ENCODE data around the gene COG8. TPM values are rescaled to one million over a fixed set of nuclear protein-coding genes. Genes with fewer than 3 reads are reported as not detected.

Gene COG8
- total RNA-seq, 1 donor from 2014 or later: 48.7 TPM

DNA sequence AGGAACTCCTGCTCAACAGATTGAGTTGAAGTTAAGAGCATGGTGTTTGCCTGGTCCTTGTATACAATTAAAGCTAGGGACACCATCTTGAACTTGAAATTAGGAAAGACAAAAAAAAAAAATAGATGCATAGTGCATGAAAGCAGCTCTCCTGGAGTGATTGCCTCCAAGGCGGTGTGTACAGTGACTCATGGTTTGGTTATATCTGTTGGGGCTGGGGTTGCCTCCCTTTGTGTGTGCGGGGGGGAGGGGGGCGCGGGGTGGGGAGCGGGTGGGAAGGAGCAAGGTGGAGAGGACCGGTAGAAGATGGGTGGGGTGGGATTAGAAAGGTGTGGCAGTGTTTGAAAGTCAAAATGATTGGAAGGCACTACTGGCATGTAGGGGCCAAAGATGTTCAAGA lies 8.9 kb upstream of the COG8 start:
- no peak for DNase-seq (ENCODE audit: extremely low read depth, low read depth, low spot score)

DNA sequence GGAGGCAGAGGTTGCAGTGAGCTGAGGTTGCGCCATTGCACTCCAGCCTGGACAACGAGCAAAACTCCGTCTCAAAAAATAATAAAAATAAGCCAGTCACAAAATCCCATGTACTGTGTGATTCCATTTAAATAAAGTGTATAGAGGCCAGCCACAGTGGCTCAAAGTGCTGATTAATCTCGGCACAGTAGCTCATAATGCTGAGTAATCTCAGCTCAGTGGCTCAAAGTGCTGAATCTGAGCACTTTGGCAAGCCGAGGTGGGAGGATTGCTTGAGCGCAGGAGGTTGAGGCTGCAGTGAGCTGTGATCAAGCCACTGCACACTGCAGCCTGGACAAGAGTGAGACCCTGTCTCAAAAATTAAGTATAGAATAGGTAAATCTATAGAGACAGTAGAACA lies 7.3 kb upstream of the COG8 start:
- no peak for DNase-seq (ENCODE audit: extremely low read depth, low read depth, low spot score)

DNA sequence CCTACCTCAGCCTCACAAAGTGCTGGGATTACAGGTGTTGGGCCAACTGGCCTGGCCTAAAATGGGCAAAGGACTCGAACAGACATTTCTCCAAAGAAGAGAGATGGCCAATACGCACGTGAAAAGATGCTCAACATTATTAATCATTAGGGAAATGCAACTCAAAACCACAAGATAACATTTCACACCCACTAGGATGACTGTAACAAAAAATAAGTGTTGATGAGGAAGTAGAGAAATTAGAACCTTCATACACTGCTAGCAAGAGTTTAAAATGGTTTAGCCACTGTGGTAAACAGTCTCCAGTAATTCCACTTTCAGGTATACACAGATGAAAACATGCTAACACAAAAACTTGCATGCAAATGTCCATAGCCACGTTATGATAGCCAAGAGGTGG lies 6.6 kb upstream of the COG8 start:
- no peak for DNase-seq (ENCODE audit: extremely low read depth, low read depth, low spot score)

DNA sequence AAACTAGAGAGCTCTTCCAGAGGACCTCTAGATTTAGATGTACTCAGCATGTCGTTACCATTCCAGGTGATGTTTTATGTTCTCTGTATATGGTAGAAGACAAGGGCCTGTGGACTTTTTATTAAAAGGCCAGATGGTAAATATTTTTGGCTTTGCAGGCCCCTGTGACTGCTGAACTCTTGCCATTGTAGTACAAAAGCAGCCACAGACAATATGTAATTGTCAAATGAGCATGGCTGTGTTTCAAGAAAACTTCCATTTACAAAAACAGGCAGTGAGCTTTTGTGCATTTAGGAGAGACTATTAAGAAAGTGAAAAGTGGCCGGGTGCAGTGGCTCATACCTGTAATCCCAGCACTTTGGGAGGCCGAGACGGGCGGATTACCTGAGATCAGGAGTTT lies 4.8 kb upstream of the COG8 start:
- no peak for DNase-seq (ENCODE audit: extremely low read depth, low read depth, low spot score)

DNA sequence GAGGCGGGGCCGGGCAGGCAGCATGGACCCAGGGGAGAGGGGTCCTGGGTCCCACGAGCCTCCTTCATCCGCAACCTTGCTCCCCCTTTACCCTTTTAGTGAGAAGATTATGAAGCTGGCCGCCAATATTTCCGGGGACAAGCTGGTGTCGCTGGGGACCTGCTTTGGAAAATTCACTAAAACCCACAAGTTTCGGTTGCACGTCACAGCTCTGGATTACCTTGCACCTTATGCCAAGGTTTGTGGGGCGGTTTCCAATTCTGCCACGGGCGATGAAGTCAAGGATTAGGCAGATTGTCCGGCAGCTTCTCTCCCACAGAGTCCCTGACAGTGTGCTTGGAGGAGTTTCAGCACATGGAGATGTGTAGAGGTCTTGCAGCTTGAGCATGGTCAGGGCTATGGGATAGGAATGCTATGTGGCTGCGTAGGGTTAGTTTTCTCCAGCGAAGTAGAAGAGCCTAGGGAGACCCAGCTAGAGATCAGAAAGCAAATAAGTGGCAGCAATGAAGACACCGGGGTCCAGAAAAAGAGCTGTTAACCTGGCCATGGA lies 806 bp upstream of the COG8 start:
- no peak for DNase-seq (ENCODE audit: extremely low read depth, low read depth, low spot score)

DNA sequence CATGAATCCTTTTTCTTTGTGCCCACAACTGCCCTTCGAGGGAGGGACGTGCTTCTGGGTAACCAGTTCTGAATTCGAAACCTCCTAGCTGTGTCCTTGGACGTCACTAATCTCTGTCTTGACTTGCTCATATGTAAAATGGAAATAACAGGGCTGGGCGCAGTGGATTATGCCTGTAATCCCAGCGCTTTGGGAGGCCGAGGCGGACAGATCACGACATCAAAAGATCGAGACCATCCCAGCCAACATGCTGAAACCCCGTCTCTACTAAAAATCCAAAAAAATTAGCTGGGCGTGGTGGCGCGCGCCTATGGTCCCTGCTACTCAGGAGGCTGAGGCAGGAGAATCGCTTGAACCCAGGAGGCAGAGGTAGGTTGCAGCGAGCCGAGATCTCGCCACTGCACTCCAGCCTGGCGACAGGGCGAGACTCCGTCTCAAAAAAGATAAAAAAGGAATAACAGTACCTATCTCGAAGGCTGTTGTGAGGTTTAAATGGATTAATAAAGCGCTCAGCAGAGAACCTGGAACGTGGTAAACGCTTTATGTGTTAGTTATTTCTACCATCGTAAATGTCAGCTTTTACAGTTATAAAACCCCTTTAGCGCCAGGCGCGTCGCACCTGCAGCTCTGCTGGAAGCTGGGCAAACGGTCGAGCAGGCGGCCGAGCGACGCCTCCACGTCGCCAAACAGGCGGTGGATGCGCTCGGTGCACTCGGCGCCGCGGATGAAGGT lies 641 bp downstream of the COG8 start:
- no peak for DNase-seq (ENCODE audit: extremely low read depth, low read depth, low spot score)

DNA sequence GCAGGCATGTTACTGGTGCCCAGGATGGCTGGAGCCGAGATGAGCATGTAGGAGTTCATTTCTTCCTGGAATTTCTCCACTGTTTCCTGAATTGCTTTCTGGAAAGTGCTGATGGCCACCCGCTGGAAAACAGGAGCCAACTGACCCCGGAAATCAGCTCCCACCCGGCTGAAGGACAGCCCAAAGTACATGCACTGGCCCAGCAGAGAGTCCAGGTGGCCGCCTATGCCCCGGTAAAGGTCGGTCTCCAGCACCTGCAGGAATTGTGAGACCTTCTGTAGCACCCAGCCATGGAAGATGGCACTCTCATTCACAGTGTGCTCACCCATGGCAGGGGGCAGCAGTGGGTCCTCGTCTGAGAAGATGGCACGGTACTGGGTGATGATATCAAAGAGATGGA lies 4.7 kb downstream of the COG8 start:
- DNase-seq (ENCODE audit: extremely low read depth, low read depth, low spot score): no peak

DNA sequence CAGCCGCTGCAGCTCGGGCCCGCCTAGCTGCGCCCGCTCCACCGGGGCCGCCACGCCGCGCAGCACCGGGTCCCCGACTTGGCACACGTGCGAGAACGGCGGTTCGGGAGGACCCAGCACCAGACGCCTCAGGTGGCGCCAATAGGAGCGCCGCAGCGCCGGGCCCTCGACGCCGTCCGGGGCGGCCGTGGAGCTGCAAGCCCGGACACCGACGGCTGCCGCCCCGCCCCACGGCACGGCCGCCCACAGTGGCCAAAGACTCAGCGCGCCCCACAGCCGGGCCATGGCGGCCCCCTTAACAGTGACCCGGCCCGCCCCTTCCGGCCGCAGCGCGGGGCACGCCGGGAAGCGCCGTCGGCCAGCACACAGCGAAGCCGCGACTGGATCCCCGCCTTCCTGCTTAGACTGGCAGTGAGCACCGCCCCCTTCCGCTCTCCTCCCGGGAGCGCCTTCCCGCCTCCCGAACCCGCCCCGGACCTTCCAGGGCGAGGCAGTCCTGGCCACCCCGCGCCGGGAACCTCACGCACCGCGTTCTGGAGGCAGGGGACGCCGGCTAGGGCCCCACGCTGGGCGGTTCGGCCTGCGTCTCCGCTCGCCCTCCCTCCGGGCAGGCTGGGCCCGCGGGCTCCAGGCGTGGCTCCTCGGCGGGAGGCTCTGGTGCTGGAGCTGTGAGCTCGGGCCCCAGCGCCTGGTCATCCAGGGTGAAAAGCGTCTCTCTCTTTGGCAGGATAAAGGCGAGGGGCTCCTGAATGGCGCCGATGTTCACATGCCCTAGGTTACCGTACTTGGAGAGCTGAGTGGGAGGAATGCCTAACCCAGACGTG lies 8.9 kb downstream of the COG8 start, which contains the start of gene PDF:
Gene PDF (minus strand): TSS at position 303 of the 824 bp plus-strand sequence. CDS start 18 bp downstream, at position 285.
- DNase-seq (ENCODE audit: extremely low read depth, low read depth, low spot score): no peak

DNA sequence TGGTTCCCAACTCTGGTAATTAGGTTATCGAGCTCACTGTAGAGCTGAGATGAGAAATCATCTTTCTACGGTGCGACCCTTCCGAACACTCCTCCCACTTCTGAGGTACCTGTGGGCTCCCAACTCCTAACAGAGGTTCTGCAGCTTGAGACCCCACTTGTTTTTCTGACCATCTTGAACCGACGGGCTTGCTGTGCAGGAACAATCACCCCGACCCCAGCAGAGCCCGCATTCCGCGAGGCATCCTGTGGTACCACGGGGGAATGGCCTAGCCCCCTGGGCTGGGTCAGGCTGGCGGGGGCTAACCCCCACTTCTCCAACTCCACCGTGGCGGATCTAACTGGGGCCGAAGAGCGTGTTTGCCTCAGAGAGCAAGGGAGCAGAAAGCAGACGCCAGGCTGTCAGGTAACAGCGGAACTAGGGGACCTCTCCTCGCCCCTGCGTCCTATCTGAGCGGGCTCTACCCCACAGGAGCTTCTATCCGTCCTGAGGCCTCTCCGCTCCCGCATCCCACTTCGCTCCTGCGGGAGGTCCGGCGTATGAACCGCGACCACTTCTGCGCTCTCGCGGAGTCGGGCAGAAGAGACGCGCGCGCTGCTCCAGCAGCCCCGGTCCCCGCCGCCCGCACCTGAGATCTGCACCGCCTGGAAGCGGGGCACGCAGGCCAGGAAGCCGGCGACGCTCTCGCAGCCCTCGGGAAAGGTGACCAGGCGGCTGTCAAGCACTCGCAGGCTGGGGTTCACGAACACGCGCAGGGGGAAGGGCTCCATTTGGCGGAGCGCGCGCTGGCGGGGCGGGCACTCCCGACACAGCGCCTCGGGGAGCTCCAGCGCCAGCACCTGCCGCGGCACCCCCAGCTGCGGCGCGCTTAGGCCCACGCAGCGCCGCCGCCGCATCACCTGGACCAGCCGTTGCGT lies 9.7 kb downstream of the COG8 start:
- DNase-seq (ENCODE audit: extremely low read depth, low read depth, low spot score): no peak

DNA sequence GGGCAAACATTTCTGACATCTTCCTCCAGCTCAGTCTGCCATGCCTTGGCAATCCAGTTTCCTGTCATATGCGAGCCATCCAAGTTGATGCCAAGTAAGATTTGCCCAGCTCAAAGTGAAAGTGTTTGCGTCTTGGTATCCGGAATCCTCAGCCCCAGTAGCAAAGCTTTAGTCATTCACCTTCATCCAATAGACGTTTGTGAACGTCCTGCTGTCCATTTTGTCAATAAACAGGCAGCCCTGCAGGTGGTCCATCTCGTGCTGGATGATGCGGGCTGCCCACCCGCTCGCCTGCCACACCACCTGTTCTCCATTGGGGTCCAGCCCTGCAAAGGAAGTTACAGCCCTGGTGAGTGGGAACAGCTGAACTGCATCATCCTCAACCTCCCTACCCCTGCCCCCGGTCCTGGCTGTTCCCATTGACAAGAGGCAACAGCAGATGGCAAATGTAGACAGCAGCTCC lies 10.5 kb downstream of the COG8 start:
- no peak for DNase-seq (ENCODE audit: extremely low read depth, low read depth, low spot score)

DNA sequence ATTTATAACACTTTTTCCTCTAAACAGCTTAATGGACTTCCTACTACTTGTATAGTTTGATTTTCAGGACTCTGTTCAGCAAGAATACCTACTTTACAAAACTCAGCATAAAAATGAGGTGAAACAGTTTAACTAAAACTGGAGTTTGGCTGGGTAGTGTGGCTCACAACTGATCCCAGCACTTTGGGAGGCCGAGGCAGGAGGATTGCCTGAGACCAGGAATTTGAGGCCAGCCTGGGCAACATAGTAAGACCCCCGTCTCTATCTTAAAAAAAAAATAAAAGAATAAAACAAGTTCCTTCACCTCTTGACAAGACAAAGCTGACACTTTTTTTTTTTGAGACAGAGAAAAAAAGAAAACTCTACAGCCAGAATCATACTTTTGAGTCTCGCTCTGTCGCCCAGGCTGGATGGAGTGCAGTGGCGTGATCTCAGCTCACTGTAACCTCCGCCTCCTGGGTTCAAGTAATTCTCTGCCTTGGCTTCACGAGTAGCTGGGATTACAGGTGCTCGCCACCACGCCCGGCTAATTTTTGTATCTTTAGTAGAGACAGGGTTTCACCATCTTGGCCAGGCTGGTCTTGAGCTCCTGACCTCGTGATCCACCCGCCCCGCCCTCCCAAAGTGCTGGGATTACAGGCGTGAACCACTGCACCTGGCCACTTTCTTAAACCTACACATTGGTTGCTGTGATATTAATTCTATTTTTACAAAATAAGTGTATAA lies 11.6 kb downstream of the COG8 start:
- no peak for DNase-seq (ENCODE audit: extremely low read depth, low read depth, low spot score)

DNA sequence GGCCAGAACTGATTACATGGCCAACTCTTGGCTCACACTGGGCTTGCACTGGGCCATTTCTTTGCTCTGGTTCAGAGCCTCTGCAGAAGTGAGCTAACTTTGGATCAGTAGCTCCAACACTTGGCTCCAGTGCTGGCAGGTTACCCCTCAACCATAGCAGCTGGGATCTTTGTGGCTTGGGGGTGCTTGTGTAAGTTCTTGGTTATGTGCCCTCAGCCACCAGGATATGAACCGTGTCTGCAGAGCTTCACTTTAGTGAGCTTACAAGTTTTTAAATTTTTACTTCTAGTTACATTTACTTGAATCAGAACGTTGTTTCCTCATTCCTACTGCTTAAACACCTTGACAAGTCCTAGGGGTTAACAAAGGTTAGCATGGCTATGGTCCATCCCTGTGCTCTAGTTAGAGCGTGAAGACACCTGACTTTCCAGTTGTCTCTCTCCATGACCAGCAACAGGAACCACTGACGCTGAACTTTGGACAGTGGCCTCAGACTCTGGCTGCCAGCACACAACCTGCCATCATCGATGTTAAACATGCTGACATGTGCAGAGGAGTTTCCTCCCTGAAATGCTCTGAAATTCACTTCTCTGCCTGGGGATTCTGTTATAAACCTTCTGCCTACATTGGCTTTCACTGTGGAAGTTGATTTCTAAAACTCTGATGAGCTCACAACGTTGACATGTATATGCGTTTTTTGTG lies 13.0 kb downstream of the COG8 start:
- DNase-seq (ENCODE audit: extremely low read depth, low read depth, low spot score): no peak

DNA sequence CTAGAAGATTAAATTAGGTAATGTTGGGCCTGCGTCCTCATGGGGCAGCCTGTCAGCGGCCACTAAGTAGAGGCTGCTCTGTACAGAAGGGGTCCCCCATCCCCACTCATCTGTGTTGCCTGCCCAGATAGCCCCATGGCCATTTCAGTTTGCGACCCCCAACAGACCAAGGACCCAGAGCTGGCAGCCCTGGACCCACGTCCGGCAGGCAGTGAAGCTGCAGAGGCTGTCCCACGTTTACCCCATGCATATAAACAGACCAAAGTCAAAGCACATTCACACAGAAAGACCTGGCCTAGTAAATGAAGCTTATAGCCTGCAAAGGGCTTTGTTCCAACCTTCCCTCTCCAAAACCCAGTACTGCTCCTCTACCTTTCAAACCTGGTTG lies 13.6 kb downstream of the COG8 start:
- no peak for DNase-seq (ENCODE audit: extremely low read depth, low read depth, low spot score)

DNA sequence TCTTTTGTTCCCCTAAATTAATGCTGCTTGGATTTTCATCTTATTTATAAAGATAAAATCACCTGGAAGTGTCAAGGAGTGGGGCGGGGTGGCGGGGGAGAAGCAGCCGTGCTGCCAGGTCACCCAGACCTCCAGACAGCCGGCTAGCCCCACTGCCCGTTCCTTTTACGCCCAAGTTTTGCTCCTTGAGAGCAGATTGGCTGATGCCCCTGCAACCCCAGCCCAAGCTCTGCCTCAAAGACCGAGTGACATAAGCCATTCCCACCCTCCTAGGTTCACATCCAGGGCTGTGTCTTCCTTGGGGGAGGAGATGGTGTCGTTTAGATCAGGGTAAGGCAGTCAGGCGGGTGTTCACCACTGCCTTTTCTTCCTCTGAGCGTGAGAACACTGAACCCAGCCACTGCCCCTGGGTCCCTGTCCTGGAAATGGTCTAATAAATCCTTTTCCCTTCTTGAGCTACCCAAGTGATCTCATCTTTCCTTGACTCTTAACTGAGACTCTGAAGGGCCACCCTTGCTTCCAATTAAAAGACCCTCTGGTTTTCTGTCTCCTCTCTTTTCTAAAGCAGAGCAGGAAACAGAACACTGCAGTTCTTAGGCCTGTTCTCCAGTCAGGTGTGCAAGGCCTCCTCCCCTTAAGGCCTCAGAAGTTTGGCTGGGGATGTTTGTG lies 14.6 kb downstream of the COG8 start:
- DNase-seq (ENCODE audit: extremely low read depth, low read depth, low spot score): no peak

DNA sequence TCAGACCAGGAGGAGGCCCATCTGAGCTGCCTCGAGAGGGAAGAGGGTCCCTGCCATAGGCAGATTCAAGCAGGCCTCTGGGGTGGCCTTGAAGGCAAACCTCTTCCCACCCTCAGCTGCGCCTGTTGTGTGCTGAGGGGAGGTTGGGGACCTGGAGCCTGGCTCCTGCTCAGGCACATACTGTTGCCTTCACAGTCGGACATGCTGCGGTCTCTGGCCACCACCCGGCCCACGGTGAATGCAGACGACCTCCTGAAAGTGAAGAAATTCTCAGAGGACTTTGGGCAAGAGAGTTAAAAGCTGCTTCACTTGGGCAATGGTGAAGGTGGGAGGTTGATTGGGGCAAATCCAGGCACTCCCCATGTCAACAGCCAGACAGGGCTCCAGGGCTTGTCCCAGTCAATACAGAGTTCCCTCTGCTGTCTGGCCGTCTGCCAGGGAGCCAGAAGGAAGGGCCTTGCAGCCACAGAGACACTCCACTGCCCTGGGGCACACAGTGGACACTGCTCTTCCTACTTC lies 15.3 kb downstream of the COG8 start:
- DNase-seq (ENCODE audit: extremely low read depth, low read depth, low spot score): no peak

DNA sequence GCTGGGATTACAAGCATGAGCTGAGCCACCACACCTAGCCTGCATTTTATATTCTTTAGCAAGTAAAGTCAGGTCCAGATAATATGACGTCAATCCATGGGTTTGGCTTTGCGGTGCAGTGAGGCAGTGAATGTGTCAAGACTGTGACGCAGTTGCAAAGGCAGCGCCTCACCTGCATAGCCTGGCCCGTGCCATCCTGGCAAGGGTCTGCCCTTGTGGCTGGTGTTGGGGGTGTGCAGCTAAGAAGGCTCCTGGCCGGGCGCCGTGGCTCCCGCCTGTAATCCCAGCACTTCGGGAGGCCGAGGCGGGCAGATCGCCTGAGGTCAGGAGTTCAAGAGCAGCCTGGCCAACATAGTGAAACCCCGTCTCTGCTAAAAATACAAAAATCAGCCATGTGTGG lies 15.9 kb downstream of the COG8 start:
- DNase-seq (ENCODE audit: extremely low read depth, low read depth, low spot score): no peak

DNA sequence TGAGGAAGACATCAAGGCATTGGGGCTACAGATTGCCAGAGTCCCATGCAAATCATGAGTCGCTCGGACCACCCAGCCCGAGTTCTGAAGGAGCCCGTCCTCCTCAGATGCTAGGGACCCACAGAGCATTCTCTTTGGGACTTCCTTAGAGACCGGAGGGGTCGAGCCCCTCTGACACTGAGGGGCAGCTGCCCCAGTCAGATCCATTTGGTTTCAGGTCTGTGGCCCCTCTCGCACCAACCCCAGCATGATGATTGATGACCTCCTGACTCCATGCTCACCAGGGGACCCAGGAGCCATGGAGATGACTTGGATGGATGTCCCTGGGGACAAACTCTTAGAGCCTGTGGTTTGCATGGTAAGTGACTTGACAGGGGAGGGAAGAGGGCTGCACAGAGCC lies 17.0 kb downstream of the COG8 start:
- no peak for DNase-seq (ENCODE audit: extremely low read depth, low read depth, low spot score)

DNA sequence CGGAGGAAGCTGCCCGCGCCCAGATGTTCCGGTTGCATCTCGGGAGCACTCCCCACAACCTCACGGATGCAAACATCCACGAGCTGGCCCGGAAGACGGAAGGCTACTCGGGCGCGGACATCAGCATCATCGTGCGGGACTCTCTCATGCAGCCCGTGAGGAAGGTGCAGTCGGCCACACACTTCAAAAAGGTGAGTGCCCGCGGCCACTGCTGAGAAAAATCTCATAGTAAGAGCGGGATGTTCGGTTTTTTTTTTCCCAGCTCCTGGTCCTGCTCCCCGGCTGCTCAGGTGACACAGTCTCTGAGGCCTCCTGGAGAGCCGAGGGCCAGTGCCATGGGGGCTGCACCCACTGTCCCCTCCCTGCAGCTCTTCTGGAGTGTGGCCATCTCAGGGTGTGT lies 18.3 kb downstream of the COG8 start:
- DNase-seq (ENCODE audit: extremely low read depth, low read depth, low spot score): no peak

DNA sequence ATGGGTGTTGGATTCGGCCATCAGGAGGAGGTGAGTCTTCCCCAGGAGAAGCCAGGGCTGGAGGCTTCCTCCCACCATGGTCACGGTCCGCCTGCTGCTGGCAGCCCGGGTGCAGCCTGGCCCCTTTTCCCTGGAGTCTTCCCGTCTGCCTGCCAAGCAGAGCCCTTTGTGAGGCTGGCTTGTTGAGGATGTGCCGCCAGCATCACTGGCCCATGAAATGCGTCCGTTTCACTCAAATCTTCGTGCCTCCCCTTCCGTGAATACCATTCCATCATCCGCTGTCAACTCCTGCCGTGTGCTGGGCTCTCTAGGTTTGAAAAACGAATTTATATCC lies 18.7 kb downstream of the COG8 start:
- DNase-seq (ENCODE audit: extremely low read depth, low read depth, low spot score): no peak
